Panc1 (cell line): ENCODE measurements around the gene NTRK3.

Source experiments
- CTCF ChIP-seq: fragments of 450-650 bp; IDR thresholded peaks from 2 replicates; pipeline ENCODE4 v1.5.1; 2017; ENCODE audit warnings: mild to moderate bottlenecking
- REST ChIP-seq, 2 experiments: IDR thresholded peaks; 2 replicates each; pipeline ENCODE4 v1.6.1; 2011 to 2012; ENCODE audit warnings: low read depth in 2 of 2, control low read depth in 1 of 2, low read length in 1 of 2, mild to moderate bottlenecking in 1 of 2, moderate library complexity in 1 of 2; ENCODE audit not compliant: insufficient read depth in 1 of 2
- SIN3A ChIP-seq: IDR thresholded peaks from 2 replicates; pipeline ENCODE4 v1.6.1; 2012; ENCODE audit warnings: low read depth, mild to moderate bottlenecking, low read length, moderate library complexity, borderline replicate concordance; ENCODE audit not compliant: insufficient read depth

GRCh38 chr15:87981969-87982368 is 274.6 kb downstream of the NTRK3 start:
- TF ChIP-seq CTCF, result no peak
- no peak for TF ChIP-seq REST (IDR thresholded peaks at IDR 0.05; ENCODE audit: insufficient read depth in 1 of 2, low read depth in 2 of 2, low read length in 1 of 2)
- no peak for TF ChIP-seq SIN3A
